ENCODE measurements around the gene GRID1.
"Not testable (repeated sequence)": the region's sequence is repeated elsewhere in the genome, so short reads cannot be mapped to it uniquely, and the experiment has no call there.

Gene GRID1

GRCh38 chr10:86085686-86086085 lies 280.9 kb downstream of the GRID1 start:
- DNase-seq (ENCODE audit: low read depth, low spot score) = no peak

GRCh38 chr10:86085136-86085535 lies 281.5 kb downstream of the GRID1 start:
- DNase-seq (ENCODE audit: low read depth, low spot score) = no peak

- DNase-seq (ENCODE audit: low read depth, low spot score) = no peak
These were observed 282.0 kb downstream of the GRID1 start for GRCh38 chr10:86084585-86084984.

GRCh38 chr10:86083664-86084175 lies 282.9 kb downstream of the GRID1 start:
- DNase-seq (ENCODE audit: low read depth, low spot score) = no peak

GRCh38 chr10:86083206-86083605 lies 283.4 kb downstream of the GRID1 start:
- no peak for DNase-seq (ENCODE audit: low read depth, low spot score)

- no peak for DNase-seq (ENCODE audit: low read depth, low spot score)
These were observed 284.0 kb downstream of the GRID1 start for GRCh38 chr10:86082556-86082955.

- DNase-seq (ENCODE audit: low read depth, low spot score) = peak; percentile 52
These were observed 287.5 kb downstream of the GRID1 start for GRCh38 chr10:86079088-86079487.

GRCh38 chr10:86078639-86079035 lies 288.0 kb downstream of the GRID1 start:
- no peak for DNase-seq (ENCODE audit: low read depth, low spot score)

- no peak for DNase-seq (ENCODE audit: low read depth, low spot score)
These were observed 288.5 kb downstream of the GRID1 start for GRCh38 chr10:86077871-86078638.

GRCh38 chr10:86077271-86077670 lies 289.3 kb downstream of the GRID1 start:
- no peak for DNase-seq (ENCODE audit: low read depth, low spot score)

- not testable (repeated sequence) for DNase-seq (ENCODE audit: low read depth, low spot score)
These were observed 290.1 kb downstream of the GRID1 start for GRCh38 chr10:86076497-86076896.

- DNase-seq (ENCODE audit: low read depth, low spot score) = no peak
These were observed 291.1 kb downstream of the GRID1 start for GRCh38 chr10:86075512-86075911.

- DNase-seq (ENCODE audit: low read depth, low spot score) = no peak
These were observed 292.3 kb downstream of the GRID1 start for GRCh38 chr10:86074294-86074693.

GRCh38 chr10:86073199-86073977 lies 293.2 kb downstream of the GRID1 start:
- no peak for DNase-seq (ENCODE audit: low read depth, low spot score)

- DNase-seq (ENCODE audit: low read depth, low spot score) = no peak
These were observed 294.2 kb downstream of the GRID1 start for GRCh38 chr10:86072413-86072812.

- DNase-seq (ENCODE audit: low read depth, low spot score) = no peak
These were observed 294.8 kb downstream of the GRID1 start for GRCh38 chr10:86071758-86072157.

GRCh38 chr10:86071145-86071544 lies 295.4 kb downstream of the GRID1 start:
- DNase-seq (ENCODE audit: low read depth, low spot score) = no peak

- DNase-seq (ENCODE audit: low read depth, low spot score) = no peak
These were observed 296.3 kb downstream of the GRID1 start for GRCh38 chr10:86070278-86070677.

- no peak for DNase-seq (ENCODE audit: low read depth, low spot score)
These were observed 298.2 kb downstream of the GRID1 start for GRCh38 chr10:86068231-86069054.

- DNase-seq (ENCODE audit: low read depth, low spot score) = no peak
These were observed 299.1 kb downstream of the GRID1 start for GRCh38 chr10:86067436-86068050.

GRCh38 chr10:86066696-86067095 lies 299.9 kb downstream of the GRID1 start:
- DNase-seq (ENCODE audit: low read depth, low spot score) = no peak
